WTC11 (cell line): ENCODE data around the gene ATOX1.

Experiments
- ETV6 ChIP-seq: sonication (generic); formaldehyde crosslinking; IDR thresholded peaks from 2 replicates; pipeline ENCODE4 v1.8.1; 2022; ENCODE audit warnings: mild to moderate bottlenecking, missing genetic modification reagents
- FOXJ3 ChIP-seq: sonication (generic); formaldehyde crosslinking; IDR thresholded peaks from 2 replicates; pipeline ENCODE4 v1.9.0; 2021; ENCODE audit warnings: missing genetic modification reagents, mild to moderate bottlenecking, borderline replicate concordance
- JUN ChIP-seq: sonication (generic); formaldehyde crosslinking; IDR thresholded peaks from 2 replicates; pipeline ENCODE4 v1.8.0; 2023; ENCODE audit warnings: mild to moderate bottlenecking, missing genetic modification reagents
- MYBL2 ChIP-seq: sonication (generic); formaldehyde crosslinking; IDR thresholded peaks from 2 replicates; pipeline ENCODE4 v1.8.1; 2023; ENCODE audit warnings: mild to moderate bottlenecking, moderate library complexity, missing genetic modification reagents
- NFYB ChIP-seq: sonication (generic); formaldehyde crosslinking; conservative IDR thresholded peaks from 2 replicates; pipeline ENCODE4 v1.8.0; 2022; ENCODE audit warnings: low read depth, missing genetic modification reagents
- ZNF121 ChIP-seq: sonication (generic); formaldehyde crosslinking; IDR thresholded peaks from 2 replicates; pipeline ENCODE4 v1.8.0; 2023; ENCODE audit warnings: missing genetic modification reagents
- TF ChIP-seq, protein P1 (sequence below): fragments of 200-600 bp; IDR thresholded peaks from 2 replicates; pipeline ENCODE4 v1.8.0; 2022; ENCODE audit warnings: antibody characterized with exemption
- TF ChIP-seq, protein P2 (sequence below): sonication (generic); formaldehyde crosslinking; IDR thresholded peaks from 2 replicates; pipeline ENCODE4 v1.8.1; 2023; ENCODE audit warnings: mild to moderate bottlenecking, missing genetic modification reagents, moderate library complexity

DNA sequence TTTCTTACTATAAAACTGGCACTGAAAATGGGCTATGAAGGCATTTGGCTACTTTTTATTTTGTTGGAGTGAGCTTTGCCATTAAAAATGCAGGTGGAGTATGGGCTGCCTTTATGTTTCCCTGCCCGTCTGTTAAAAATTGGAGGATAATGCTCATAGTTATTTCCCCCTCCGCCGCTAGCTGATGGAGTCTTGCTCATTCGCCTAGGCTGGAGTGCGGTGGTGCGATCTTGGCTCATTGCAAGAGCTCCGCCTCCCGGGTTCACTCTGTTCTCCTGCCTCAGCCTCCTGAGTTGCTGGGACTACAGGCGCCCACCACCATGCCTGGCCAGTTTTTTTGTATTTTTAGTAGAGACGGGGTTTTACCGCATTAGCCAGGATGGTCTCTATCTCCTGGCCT lies 21.9 kb upstream of the ATOX1 start:
- TF ChIP-seq, protein P1, sequence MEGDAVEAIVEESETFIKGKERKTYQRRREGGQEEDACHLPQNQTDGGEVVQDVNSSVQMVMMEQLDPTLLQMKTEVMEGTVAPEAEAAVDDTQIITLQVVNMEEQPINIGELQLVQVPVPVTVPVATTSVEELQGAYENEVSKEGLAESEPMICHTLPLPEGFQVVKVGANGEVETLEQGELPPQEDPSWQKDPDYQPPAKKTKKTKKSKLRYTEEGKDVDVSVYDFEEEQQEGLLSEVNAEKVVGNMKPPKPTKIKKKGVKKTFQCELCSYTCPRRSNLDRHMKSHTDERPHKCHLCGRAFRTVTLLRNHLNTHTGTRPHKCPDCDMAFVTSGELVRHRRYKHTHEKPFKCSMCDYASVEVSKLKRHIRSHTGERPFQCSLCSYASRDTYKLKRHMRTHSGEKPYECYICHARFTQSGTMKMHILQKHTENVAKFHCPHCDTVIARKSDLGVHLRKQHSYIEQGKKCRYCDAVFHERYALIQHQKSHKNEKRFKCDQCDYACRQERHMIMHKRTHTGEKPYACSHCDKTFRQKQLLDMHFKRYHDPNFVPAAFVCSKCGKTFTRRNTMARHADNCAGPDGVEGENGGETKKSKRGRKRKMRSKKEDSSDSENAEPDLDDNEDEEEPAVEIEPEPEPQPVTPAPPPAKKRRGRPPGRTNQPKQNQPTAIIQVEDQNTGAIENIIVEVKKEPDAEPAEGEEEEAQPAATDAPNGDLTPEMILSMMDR, result no peak
- TF ChIP-seq JUN (CRISPR knock-in tag) (no peak), ZNF121 (no peak), MYBL2 (no peak), FOXJ3 (CRISPR knock-in tag) (no peak), ETV6 (CRISPR knock-in tag) (no peak), NFYB (CRISPR knock-in tag) (no peak)
- TF ChIP-seq, protein P2, sequence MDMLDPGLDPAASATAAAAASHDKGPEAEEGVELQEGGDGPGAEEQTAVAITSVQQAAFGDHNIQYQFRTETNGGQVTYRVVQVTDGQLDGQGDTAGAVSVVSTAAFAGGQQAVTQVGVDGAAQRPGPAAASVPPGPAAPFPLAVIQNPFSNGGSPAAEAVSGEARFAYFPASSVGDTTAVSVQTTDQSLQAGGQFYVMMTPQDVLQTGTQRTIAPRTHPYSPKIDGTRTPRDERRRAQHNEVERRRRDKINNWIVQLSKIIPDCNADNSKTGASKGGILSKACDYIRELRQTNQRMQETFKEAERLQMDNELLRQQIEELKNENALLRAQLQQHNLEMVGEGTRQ, result no peak
